Metanephros (tissue), 1 donor: ENCODE measurements around the gene RIGI. TPM values are rescaled to one million over a fixed set of nuclear protein-coding genes. Genes with fewer than 3 reads are reported as not detected.

Experiments used
- total RNA-seq: library from RNA; depleted of rRNA; stranded (reverse); fragments of >200 nt; gene quantifications from one replicate; pipeline ENCODE4 v1.2.3, GENCODE V29; 2014

Gene RIGI
- total RNA-seq: 11.2 TPM

DNA sequence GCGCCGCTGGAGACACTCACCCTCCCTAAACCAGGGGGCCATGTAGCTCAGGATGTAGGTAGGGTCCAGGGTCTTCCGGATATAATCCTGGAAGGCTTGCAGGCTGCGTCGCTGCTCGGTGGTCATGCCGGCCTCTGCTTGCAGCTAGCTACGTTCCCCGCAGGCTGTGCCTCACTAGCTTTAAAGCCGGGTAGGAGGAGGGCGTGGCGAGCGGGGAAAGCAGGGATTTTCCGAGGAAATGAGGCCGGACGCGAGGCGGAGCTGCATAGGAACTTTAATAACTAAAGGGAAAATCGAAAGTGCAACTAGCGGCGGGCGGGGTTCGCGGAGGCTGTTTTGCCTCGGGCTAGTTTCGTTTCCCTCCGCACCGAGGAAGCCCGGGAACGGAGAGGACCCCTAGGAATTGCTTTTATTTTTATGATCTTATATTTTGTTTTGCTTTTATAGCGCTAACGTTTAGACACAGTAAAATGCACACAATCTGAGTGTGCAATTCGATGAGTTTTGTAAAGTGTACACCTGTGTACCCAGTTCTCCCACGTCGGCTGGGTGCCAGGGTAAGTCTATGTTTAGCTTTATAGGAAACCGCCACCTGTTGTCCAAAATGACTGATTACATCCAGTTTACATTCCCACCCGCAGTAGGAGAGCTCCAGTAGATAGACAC is at the start of gene RIGI:
Gene RIGI, minus strand, starts transcription at position 156 of the 666 bp plus-strand sequence. Its CDS starts 30 bp downstream, at position 126.

DNA sequence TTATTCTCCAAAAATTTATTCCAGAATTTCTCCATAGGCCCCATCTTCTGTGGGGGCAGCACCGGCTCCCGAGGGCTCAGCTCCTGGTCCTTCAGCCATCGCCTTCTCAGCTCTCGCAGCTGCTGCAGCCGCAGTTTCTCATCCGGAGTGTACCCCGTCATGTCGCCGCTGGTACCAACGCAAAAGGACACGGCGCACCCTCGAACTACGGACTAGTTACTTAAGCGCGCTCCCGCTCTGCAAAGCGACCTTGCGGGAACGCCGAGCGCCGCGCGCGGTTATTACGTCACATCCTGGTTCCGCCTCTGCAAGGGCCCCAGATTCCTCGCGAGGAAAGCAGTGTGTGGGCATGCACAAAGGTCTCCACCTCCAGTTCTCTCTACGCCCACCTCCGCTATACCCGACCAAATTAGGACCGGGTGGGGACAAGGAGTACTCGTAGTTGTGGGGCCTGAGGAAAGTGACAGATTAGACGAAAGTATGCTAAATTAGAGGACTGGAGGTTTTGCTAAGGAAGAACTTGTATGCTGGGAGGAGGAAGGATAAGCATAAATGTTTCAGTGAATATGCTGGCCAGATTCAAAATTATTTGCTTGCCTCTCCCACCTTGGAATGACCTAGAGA is 47.0 kb upstream of the RIGI start, which contains the start of gene NDUFB6:
Gene NDUFB6, minus strand, starts transcription at position 260 of the 624 bp plus-strand sequence. Its CDS starts 99 bp downstream, at position 161.

DNA sequence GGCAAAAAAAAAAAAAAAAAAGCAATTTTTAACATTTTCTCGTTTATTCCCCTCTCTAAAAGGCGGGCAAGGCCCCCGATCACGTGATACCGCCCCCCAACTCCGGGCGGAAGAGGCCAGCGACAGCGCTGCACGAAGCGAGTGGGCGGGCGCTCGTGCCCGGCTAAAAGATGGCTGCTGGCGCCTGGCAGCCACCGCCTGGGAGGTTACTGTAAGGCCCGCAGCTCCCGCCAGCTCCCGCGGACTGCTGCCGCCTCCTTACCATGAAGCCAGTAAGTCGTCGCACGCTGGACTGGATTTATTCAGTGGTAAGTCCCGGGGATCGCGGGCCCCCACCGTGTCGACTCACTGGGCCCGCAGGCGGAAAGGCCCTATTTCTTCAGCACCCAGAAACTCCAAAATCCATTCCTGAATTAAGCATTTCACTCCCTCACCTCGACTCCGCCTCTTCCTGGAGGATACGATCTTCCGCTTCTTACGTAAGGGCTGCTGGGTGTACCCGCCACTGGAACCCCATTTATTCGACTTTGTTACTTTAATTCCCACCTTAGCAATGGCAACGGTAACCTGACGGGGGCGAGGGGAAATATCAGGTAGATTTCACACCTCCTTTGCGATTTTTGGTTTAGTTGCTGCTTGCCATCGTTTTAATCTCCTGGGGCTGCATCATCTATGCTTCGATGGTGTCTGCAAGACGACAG is 26.3 kb upstream of the RIGI start, which contains the start of the genes SMIM27 and TOPORS:
Gene SMIM27, plus strand, starts transcription at position 156 of the 701 bp plus-strand sequence. Its CDS starts 108 bp downstream, at position 264.
Gene TOPORS, minus strand, starts transcription at position 415 of the 701 bp plus-strand sequence. Its CDS starts 150 bp downstream, at position 265.

Other genes starting within 250 kb of the RIGI start
- gene ACO1, start 141.6 kb downstream of the RIGI start, total RNA-seq: 21.5 TPM
- 12.8 TPM for gene SMIM27, start 26.1 kb upstream of the RIGI start, total RNA-seq
- gene TOPORS, start 26.4 kb upstream of the RIGI start, total RNA-seq: 23.2 TPM
- gene NDUFB6, start 47.0 kb upstream of the RIGI start, total RNA-seq: 65.6 TPM
- gene TAF1L, start 109.5 kb upstream of the RIGI start, total RNA-seq: not detected